IMR-90 (cell line): ENCODE data around the gene RPN2.

ENCODE experiments used
- BHLHE40 ChIP-seq: fragments of 150-350 bp; IDR thresholded peaks from 2 replicates; pipeline ENCODE4 v1.6.1; 2016; ENCODE audit warnings: mild to moderate bottlenecking, low read depth, low read length
- CEBPB ChIP-seq: IDR thresholded peaks from 2 replicates; pipeline ENCODE4 v1.6.1; 2012; ENCODE audit warnings: low read depth, low read length, improper control_type of control experiment
- ELK1 ChIP-seq: fragments of 150-350 bp; IDR thresholded peaks from 2 replicates; pipeline ENCODE4 v1.6.1; 2016; ENCODE audit warnings: low read depth, mild to moderate bottlenecking, low read length, moderate library complexity, borderline replicate concordance
- MAFK ChIP-seq: IDR thresholded peaks from 2 replicates; pipeline ENCODE4 v1.6.1; 2012; ENCODE audit warnings: low read depth, low read length, improper control_type of control experiment
- MXI1 ChIP-seq: IDR thresholded peaks from 2 replicates; pipeline ENCODE4 v1.6.1; 2012; ENCODE audit warnings: low read depth, mild to moderate bottlenecking, low read length, moderate library complexity, borderline replicate concordance
- POLR2A ChIP-seq: IDR thresholded peaks from 2 replicates; pipeline ENCODE4 v1.6.1; 2012; ENCODE audit warnings: mild to moderate bottlenecking, low read depth, low read length
- RAD21 ChIP-seq: IDR thresholded peaks from 2 replicates; pipeline ENCODE4 v1.6.1; 2012; ENCODE audit warnings: low read length, improper control_type of control experiment
- RFX5 ChIP-seq: IDR thresholded peaks from 2 replicates; pipeline ENCODE4 v1.8.0; 2012; ENCODE audit warnings: low read depth, mild to moderate bottlenecking, low read length, moderate library complexity
- TF ChIP-seq, protein P1 (sequence below): conservative IDR thresholded peaks from 2 replicates; pipeline ENCODE4 v1.5.1; 2012; ENCODE audit warnings: mild to moderate bottlenecking, low read depth, low read length, improper control_type of control experiment

DNA sequence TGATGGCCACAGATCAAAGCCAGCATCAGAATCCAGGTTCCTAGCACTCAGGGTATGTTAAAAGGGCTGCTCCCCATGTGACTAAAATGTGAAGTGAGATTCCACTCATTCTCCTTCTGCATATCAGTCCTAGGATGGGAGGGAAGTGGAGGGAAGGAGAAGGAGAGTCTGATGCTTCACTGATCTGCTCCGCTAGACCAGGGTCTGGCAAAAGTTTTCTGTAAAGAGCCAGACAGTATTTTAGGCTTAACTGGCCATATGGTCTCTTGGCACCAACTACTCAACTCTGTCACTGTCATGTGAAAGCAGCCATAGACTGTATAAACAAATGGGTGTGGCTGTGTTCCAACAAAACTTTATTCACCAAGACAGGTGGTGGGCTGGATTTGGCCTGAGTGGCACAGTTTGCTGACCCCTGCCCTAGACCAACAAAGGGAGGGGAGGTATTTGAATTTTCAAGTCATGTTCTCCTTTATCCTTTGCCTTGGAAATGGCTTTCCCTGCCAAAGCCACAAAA is 59.9 kb downstream of the RPN2 start:
- no peak for TF ChIP-seq RAD21
- TF ChIP-seq, protein P1, sequence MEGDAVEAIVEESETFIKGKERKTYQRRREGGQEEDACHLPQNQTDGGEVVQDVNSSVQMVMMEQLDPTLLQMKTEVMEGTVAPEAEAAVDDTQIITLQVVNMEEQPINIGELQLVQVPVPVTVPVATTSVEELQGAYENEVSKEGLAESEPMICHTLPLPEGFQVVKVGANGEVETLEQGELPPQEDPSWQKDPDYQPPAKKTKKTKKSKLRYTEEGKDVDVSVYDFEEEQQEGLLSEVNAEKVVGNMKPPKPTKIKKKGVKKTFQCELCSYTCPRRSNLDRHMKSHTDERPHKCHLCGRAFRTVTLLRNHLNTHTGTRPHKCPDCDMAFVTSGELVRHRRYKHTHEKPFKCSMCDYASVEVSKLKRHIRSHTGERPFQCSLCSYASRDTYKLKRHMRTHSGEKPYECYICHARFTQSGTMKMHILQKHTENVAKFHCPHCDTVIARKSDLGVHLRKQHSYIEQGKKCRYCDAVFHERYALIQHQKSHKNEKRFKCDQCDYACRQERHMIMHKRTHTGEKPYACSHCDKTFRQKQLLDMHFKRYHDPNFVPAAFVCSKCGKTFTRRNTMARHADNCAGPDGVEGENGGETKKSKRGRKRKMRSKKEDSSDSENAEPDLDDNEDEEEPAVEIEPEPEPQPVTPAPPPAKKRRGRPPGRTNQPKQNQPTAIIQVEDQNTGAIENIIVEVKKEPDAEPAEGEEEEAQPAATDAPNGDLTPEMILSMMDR = no peak
- TF ChIP-seq BHLHE40 = no peak
- TF ChIP-seq ELK1 = no peak
- TF ChIP-seq CEBPB = no peak
- TF ChIP-seq RFX5 = no peak
- TF ChIP-seq MXI1 = no peak
- TF ChIP-seq POLR2A = no peak
- no peak for TF ChIP-seq MAFK
